H1 (cell line): ENCODE measurements around the gene CNNM4. TPM values are rescaled to one million over a fixed set of nuclear protein-coding genes. Genes with fewer than 3 reads are reported as not detected.

Experiments
- CHD7 ChIP-seq: fragments of 300-600 bp; sonication (generic); IDR thresholded peaks from 2 replicates; pipeline ENCODE4 v1.7.1; 2012; ENCODE audit warnings: low read length, moderate library complexity, mild to moderate bottlenecking, inconsistent platforms; ENCODE audit not compliant: insufficient replicate concordance
- MAX ChIP-seq: IDR thresholded peaks from 2 replicates; pipeline ENCODE4 v1.6.1; 2012; ENCODE audit warnings: inconsistent platforms
- NANOG ChIP-seq: IDR thresholded peaks from 2 replicates; pipeline ENCODE4 v1.6.1; 2011; ENCODE audit warnings: low read length, low read depth, mild to moderate bottlenecking, inconsistent platforms; ENCODE audit not compliant: insufficient read depth, poor library complexity, severe bottlenecking
- YY1 ChIP-seq: IDR thresholded peaks from 2 replicates; pipeline ENCODE4 v1.6.1; 2011; ENCODE audit warnings: low read depth, mild to moderate bottlenecking, low read length
- polyA plus RNA-seq, 7 experiments: library from polyadenylated mRNA; depleted of rRNA in 3 of 7; stranded (reverse) in 5 of 7; unstranded in 2 of 7; fragments of >200 nt in 5 of 7; fragments of 200-250 nt in 2 of 7; gene quantifications; 1 replicate in 5 of 7; 2 replicates in 1 of 7; 4 replicates in 1 of 7; pipeline versions ENCODE4 v1.2.1 to v1.2.3, GENCODE V29; 2011 to 2013; ENCODE audit warnings: missing spikeins in 2 of 7, mixed read lengths in 2 of 7
- total RNA-seq: library from RNA; stranded (reverse); fragmentation: NEBNext Ultra II Directional; extraction: Animal tissue kit (Norgen Biotek cat#: 25700); gene quantifications from 2 replicates; pipeline ENCODE4 v1.2.1, GENCODE V29; 2021
- TF ChIP-seq, protein P1 (sequence below): IDR thresholded peaks from 2 replicates; pipeline ENCODE4 v1.6.1; 2012; ENCODE audit warnings: inconsistent platforms

CNNM4 gene
- total and polyA plus RNA-seq, 2 of the 8 experiments (the other 6 are each of a cell fraction or from before 2014, with no cell fraction given) = 10.3 to 11.0 TPM

GRCh38 chr2:96726131-96726530 lies 34.6 kb upstream of the CNNM4 start (continued):
- TF ChIP-seq CHD7 (no peak), NANOG (no peak), YY1 (no peak), MAX (no peak)
- TF ChIP-seq, protein P1, sequence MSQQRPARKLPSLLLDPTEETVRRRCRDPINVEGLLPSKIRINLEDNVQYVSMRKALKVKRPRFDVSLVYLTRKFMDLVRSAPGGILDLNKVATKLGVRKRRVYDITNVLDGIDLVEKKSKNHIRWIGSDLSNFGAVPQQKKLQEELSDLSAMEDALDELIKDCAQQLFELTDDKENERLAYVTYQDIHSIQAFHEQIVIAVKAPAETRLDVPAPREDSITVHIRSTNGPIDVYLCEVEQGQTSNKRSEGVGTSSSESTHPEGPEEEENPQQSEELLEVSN = no peak
